GM10266 (cell line): ENCODE results near the gene SRA1.
"Not testable (repeated sequence)": the region's sequence is repeated elsewhere in the genome, so short reads cannot be mapped to it uniquely, and the experiment has no call there.

Experiments
- DNase-seq: peaks from one replicate; pipeline ENCODE4 v3.0.0; 2012; ENCODE audit errors: extremely low spot score
- CTCF ChIP-seq: IDR thresholded peaks from 2 replicates; pipeline ENCODE4 v1.5.1; 2012; ENCODE audit warnings: mild to moderate bottlenecking, low read depth; ENCODE audit not compliant: control insufficient read depth, insufficient read depth; ENCODE audit errors: missing control alignments

Gene SRA1

DNA sequence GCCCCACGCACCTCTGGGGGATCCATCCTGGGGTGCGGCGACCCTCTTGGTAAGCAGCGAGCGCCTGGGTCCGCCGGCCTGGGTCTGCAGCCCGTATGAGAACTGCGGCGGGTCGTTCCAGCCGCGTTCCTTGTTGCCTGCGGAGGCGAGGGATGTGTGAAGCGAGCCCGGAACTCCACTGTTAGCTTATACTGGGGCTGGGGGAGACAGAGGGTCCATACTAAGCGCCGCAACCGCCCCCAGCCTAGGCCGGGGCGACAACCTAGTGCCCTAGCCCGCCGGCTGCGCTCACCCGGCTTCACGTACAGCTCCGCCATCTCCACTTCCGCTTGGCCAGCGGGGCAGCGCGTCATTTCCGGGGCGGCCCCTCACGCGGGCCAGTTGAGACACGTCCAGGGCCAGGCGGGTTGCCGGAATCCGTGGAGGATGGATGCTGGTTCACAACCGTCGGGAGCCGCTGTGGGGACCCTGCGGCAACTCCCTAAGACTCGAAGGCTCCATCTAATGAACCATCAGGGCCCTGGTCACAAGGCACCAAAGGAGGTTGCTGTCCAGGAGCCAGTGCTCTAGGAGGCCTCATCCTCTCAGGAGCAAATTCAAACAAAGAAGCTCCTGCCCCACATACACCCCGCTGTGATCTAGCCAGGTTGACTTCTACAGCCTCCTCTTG lies at the start of gene SRA1:
Gene SRA1 (minus strand): TSS at position 338 of the 670 bp plus-strand sequence. CDS start 21 bp downstream, at position 317.
- peak; percentile 89 for DNase-seq
- TF ChIP-seq CTCF = no peak

GRCh38 chr5:140607031-140607430 lies 49.8 kb upstream of the SRA1 start:
- no peak for TF ChIP-seq CTCF
- no peak for DNase-seq

- no peak for TF ChIP-seq CTCF
- no peak for DNase-seq
Measured at GRCh38 chr5:140605879-140606278, 48.6 kb upstream of the SRA1 start.

GRCh38 chr5:140603734-140604133 lies 46.5 kb upstream of the SRA1 start:
- DNase-seq = no peak
- TF ChIP-seq CTCF = no peak

- DNase-seq = not testable (repeated sequence)
Measured at GRCh38 chr5:140603446-140603698, 46.1 kb upstream of the SRA1 start.

- DNase-seq = no peak
- TF ChIP-seq CTCF = no peak
Measured at GRCh38 chr5:140602147-140602546, 44.9 kb upstream of the SRA1 start.

- no peak for DNase-seq
- no peak for TF ChIP-seq CTCF
Measured at GRCh38 chr5:140600096-140600495, 42.8 kb upstream of the SRA1 start.

- no peak for TF ChIP-seq CTCF
- DNase-seq = no peak
Measured at GRCh38 chr5:140598836-140599235, 41.6 kb upstream of the SRA1 start.
